ENCODE data around the gene KLHL29.

KLHL29 gene

GRCh38 chr2:23685706-23686105 is 300.7 kb downstream of the KLHL29 start:
- Histone ChIP-seq H3K27me3 (ENCODE audit: insufficient read depth, poor library complexity, severe bottlenecking) (no peaks in the 10 kb centered on the region), H3K4me3 (replicated peaks; ENCODE audit: insufficient read depth, low read length) (no peak overlapping the region), H3K27ac (replicated peaks) (no peak overlapping the region)
- DNase-seq (ENCODE audit: low read depth in 1 of 2, low spot score in 1 of 2): no peak
- no peak for TF ChIP-seq SPI1 (IDR thresholded peaks at IDR 0.05; ENCODE audit: borderline replicate concordance, low read depth)

- no peak for TF ChIP-seq SPI1 (IDR thresholded peaks at IDR 0.05; ENCODE audit: borderline replicate concordance, low read depth)
- TF ChIP-seq GABPA (IDR thresholded peaks at IDR 0.05; ENCODE audit: low read depth): no peak
- TF ChIP-seq POLR2AphosphoS5 (IDR thresholded peaks at IDR 0.05; ENCODE audit: low read depth): no peak
- no peak for TF ChIP-seq CTCF (IDR thresholded peaks at IDR 0.05; ENCODE audit: insufficient read depth, low read length)
- H3K27me3 ChIP-seq (ENCODE audit: insufficient read depth, poor library complexity, severe bottlenecking): no peaks in the 10 kb centered on the region
- DNase-seq (ENCODE audit: low read depth in 1 of 2, low spot score in 1 of 2): no peak
Observed at GRCh38 chr2:23686405-23687029, 301.5 kb downstream of the KLHL29 start.

GRCh38 chr2:23687214-23687613 is 302.2 kb downstream of the KLHL29 start:
- DNase-seq (ENCODE audit: low read depth in 1 of 2, low spot score in 1 of 2): no peak
- H3K27ac ChIP-seq (replicated peaks): no peak overlapping the region
- H3K27me3 ChIP-seq (ENCODE audit: insufficient read depth, poor library complexity, severe bottlenecking): no peaks in the 10 kb centered on the region
- no peak for TF ChIP-seq POLR2AphosphoS5 (IDR thresholded peaks at IDR 0.05; ENCODE audit: low read depth)
- TF ChIP-seq CTCF (IDR thresholded peaks at IDR 0.05; ENCODE audit: insufficient read depth, low read length): no peak
- no peak for TF ChIP-seq GABPA (IDR thresholded peaks at IDR 0.05; ENCODE audit: low read depth)
- TF ChIP-seq REST (IDR thresholded peaks at IDR 0.05; ENCODE audit: insufficient replicate concordance, low read depth): no peak
- TF ChIP-seq SPI1 (IDR thresholded peaks at IDR 0.05; ENCODE audit: borderline replicate concordance, low read depth): no peak
- H3K4me3 ChIP-seq (replicated peaks; ENCODE audit: insufficient read depth, low read length): no peak overlapping the region

More at GRCh38 chr2:23686405-23687029, 301.5 kb downstream of the KLHL29 start:
- Histone ChIP-seq H3K4me3 (replicated peaks; ENCODE audit: insufficient read depth, low read length) (no peak overlapping the region), H3K27ac (replicated peaks) (no peak overlapping the region)

- Histone ChIP-seq H3K27me3 (ENCODE audit: insufficient read depth, poor library complexity, severe bottlenecking) (no peaks in the 10 kb centered on the region), H3K4me3 (replicated peaks; ENCODE audit: insufficient read depth, low read length) (no peak overlapping the region), H3K27ac (replicated peaks) (no peak overlapping the region)
- TF ChIP-seq REST (IDR thresholded peaks at IDR 0.05; ENCODE audit: insufficient replicate concordance, low read depth) (no peak), GABPA (IDR thresholded peaks at IDR 0.05; ENCODE audit: low read depth) (no peak), CTCF (IDR thresholded peaks at IDR 0.05; ENCODE audit: insufficient read depth, low read length) (no peak), POLR2AphosphoS5 (IDR thresholded peaks at IDR 0.05; ENCODE audit: low read depth) (no peak), SPI1 (IDR thresholded peaks at IDR 0.05; ENCODE audit: borderline replicate concordance, low read depth) (no peak)
- DNase-seq (ENCODE audit: low read depth in 1 of 2, low spot score in 1 of 2): no peak
Observed at GRCh38 chr2:23687713-23688112, 302.7 kb downstream of the KLHL29 start.

All from HL-60 (cell line).